CD4-positive, alpha-beta T cell treated with Interferon gamma for 1 hour (primary cell): ENCODE results near the gene SGK1.
"Not testable (repeated sequence)": the region's sequence is repeated elsewhere in the genome, so short reads cannot be mapped to it uniquely, and the experiment has no call there.

Experiments used
- DNase-seq: peaks from one replicate; pipeline ENCODE4 v3.0.0-alpha.2; 2020

Gene SGK1

DNA sequence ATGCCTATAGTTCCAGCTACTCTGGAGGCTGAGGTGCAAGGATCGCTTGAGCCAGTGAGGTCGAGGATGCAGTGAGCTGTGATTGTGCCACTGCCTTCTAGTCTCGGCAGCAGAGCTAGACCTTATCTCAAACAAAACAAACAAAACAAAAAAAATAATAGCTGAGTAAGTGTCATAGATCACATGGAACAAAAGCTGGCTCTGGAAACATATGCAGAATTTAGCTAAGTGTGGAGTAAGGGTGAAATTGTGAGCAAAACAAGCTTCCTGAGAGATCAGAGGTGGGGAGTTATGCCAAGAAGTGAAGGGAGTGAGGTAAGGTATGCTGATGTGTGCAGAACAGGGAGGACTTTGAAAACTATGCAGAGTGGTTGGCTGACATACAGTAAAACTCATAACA is 18.7 kb downstream of the SGK1 start:
- DNase-seq: no peak

DNA sequence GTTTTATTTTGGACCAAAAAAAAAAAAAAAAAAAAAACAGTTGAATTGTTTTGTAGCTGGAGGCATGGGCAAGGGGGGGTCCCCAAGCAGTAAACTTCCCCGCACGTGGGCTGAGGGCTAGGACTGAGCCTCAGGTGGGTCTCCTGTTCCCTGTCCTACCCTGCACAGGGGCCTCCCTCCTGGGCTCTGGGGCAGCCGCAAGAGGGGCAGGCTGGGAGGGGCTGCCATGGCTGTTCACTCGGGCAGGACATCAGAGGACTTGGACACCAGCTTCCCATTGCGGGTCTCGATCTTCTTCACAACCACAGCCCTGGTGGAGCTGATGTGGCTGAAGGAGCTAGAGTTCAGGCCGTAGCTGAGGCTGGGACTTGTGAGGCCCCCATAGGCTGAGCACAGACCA is 21.1 kb downstream of the SGK1 start:
- no peak for DNase-seq

DNA sequence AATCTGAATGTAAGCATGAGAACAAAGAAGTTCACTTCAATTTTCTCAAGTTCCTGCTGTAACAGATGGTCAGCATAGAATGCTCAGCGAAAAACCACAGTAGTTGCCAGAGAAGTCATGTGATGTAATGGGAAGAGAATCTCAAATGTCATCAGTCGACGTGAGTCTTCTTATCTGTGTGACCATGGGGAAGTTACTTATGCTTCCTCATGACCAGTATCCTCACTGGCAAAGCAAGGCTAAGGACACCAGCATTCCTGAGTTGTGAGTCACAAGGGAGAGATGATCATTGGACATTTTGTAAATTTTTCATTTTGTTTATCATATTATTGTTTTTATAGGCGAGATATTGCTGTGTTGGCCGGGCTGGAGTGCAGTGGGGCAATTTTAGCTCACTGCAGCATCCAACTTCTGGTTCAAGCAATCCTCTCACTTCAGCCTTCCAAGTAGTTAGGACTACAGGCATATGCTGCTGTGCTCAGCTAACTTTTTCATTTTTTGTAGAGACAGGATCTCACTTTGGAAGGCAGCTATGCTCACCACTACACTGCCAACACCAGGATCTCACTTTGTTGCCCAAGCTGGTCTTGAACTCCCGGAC is 21.9 kb downstream of the SGK1 start:
- peak; percentile 47 for DNase-seq

DNA sequence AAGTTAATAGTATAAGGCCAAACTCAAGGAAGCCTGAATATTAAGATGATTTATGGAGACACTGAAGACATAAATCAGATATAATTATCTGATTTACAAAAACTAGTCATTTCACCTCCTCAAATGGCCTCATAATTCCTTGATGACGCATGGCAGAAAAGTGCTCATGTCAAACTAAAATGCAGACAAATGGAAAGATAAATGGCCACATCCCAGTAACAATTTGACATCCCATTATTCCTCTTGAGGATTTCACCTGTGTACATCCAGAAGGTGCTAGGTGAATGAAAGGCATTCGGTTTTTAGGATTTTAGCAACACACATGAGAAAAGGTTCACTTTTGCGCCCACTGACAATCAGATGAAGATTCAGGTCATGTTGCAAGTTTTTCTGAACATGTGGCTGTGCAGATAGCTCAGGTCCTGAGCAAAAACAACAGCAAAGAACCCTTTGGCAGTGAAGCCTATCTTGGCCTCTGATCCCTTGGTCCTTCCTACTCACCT is 24.2 kb downstream of the SGK1 start:
- DNase-seq: no peak

DNA sequence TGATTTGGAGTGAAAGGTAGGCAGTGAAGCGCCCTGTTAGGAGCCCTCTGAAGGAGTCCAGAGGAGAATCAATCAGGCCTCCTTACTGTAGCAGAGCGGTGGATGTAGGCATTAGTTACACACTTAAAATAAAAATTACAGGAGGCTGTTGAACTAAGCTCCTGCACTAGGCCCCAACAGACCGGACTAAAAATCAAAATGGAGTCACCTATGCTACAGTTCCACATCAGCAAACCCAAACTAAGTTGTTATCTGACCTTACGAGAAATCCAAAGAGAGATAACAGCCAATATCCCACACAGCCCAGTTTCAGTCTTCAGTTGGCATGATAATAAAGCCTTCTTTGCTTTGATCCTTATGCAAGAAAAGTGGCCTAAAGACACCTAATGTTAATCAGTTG is 26.8 kb downstream of the SGK1 start:
- DNase-seq: no peak

DNA sequence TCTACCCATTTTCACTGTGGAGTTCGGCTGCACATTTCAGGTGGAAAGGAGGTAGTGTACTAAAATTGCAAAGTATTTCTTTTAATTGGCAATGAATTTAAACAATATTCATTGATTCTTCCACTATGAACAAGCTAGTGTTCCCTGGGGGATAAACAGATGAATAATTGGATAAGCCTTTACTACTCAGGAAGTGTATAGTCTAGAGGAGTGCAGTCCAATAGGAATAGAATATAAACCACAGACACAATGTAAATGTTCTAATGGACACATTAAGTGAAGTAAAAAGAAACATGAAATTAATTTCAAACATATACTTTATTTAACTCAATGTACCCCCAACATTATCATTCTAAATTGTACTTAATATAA is 28.7 kb downstream of the SGK1 start:
- no peak for DNase-seq

DNA sequence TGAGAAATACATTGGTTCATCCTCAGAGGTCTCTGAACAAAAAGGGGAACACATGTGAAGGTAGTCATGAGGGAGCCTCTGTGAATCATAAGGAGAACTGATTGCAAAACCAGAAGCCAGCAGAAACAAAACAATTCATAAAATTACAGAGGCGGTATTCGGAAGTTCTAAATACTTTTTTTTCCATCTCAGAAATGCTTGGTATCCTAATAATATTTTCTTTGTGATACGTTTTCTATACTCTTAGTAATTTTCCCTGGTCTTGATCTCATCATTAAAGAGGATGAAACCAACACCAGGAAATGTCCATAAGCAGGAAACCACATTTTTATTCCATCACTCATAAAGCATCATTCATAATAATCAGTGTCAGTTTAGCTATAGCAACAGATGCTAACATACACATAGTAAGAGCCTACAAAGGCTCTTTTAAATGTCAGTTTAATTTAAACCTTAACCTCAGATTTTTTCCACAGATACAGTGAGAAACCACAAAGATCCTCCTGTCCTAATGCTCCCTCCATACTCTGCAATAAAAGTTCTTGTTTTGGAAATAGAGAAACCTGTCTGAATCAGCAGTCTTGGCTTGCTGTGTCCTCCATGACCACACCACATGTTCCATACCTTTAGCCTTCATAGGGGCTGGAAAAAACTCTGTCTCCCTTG is 29.2 kb downstream of the SGK1 start:
- no peak for DNase-seq

DNA sequence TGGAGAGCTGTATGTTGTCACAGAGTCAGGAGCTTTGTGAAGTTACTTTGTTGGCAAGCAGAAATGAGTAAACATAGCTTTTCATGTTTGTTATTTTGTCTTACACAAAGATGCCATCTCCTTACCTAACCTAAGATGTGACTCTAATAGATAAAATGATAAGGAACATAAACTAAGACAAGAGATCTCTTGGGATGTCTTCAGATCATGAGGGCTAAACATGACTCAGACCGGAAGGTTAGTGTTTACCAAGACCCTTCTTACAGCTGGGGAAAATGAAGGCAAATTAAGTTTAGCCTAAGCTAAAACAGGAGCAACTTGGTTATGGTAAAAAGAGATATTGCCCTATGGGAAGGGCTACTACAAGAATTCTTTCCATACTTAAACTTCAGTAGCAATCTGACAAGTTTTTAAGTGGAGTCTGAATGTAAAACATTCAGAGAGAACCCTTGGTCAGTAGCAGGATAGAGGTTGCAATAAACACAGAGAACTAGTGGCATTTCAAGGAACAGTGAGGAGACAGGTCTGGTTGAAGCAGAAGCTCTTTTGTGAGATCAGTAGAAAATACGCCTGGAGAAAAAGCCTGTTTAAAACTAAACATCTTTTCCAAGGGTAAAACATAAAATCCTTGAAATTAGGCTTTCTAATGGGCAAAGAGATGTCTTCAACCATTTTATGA is 29.9 kb downstream of the SGK1 start:
- DNase-seq: no peak

DNA sequence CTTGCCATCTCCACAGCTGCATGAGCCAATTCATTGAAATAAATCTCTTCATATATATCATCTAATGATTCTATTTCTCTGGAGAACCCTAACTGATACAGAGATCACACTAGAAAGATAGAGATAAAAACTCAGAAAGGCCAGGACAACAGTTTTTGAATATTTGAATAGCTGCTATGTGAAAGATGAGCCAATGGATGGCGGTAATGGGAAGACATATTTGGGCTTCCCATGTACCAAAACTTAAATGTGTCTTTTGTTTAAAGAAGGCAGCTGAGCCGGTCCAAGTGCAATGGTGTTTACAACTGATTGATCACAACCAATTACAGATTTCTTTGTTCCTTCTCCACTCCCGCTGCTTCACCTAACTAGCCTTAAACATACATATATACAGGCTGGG is 35.1 kb downstream of the SGK1 start:
- DNase-seq: no peak

DNA sequence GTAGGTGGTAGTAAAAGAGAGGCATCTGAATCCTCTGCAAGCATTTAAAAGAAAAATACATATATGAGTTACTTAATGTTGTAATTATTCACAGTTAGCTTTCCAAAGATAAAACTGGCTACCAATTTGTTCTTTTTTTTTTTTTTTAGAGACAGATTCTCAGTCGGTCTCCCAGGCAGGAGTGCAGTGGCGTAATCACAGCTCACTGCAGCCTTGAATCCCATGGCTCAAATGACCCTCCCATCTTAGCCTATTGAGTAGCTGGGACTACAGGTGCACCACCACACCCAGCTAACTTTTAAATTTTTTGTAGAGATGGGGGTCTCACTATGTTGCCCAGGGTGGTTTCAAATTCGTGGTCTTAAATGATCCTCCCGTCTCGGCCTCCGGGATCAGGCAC is 36.5 kb downstream of the SGK1 start:
- no peak for DNase-seq

DNA sequence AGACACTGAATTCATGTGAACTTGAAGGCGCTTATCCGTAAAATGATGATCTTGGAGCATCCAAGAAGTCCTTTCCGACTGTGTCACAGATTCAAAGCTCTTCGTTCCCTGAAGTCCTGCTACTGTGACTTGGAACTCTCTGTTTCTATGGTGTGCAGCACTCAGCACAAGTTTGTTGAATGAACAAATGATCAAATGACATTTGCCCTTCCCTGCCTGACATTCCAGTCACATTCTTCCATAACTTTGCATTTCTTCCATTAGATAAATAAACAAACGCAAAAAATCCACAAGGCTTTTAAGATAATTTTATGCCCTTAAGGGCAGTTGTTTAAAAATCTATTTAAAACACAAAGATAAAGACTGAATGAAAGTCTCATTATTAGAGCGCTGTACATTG is 39.9 kb downstream of the SGK1 start:
- DNase-seq: no peak

DNA sequence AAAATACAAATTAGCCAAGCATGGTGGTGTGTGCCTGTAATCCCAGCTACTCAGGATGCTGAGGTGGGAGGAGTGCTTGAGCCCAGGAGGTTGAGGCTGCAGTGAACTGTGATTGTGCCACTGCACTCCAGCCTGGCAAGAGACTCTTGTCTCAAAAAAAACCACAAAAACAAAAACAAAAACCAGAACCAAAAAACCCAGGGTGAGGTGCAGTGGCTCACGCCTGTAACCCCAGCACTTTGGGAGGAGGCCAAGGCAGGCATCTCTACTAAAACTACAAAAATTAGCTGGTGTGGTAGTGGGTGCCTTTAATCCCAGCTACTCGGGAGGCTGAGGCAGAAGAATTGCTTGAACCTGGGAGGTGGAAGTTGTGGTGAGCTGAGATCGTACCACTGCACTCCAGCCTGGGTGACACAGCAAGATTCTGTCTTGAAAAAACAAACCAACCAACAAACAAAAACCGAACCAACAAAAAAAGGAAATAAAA is 41.0 kb downstream of the SGK1 start:
- not testable (repeated sequence) for DNase-seq

DNA sequence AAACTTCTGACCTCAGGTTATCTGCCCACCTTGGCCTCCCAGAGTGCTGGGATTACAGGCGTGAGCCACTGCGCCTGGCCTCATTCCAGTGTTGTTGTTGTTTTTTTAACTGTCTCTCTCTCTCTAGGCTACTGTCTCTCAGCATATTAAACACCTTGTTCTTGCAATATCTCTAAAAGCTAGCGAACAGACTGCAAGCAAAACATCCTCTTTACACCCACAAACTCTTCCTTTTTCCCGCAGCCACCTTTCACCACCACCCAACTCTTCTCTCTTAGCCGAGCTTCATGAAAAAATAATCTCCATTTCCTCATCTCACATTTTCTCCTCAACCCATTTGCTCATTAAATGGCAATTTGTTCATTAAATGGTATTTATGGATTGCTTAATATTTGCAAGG is 45.5 kb downstream of the SGK1 start:
- no peak for DNase-seq

DNA sequence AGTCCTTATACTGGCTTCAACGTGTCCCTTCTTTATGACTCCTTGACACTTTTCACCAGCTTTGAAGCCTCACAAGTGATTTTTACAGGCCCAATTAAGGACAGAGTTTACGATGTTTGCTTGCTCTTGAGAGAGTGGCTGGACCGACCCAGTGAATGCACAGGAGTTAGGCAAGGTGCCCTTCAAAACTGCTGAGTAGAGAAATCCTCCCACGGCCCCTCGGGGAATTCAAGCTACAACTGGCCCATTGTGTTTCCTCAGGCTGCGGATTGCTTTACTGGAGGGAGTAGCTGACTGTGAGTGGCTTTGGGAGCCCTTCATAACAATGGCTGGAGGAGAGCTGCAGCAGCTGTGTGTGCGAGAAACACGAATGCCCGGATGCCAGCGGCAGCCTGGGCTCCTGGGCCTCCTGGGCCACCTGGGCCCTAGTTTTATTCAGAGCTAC is 50.0 kb downstream of the SGK1 start:
- no peak for DNase-seq

DNA sequence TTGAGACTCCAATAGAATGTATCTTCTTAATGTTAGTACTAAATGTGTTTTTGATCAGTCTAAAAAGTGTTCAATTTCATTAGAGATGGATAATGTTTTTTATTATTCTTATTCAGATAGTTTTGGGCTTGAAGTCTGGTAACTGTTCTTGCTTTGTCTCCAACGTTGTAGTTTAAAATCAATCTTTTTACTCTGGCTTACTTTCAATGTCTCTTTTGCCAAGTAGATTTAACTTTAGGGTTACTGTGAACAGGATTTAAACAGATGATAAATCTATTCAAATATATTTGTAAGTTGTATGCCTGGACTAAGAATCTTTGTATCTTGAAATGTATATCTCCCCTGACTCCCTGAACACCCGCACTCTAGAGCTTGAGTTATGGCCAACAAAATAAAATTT is 51.1 kb downstream of the SGK1 start:
- no peak for DNase-seq

DNA sequence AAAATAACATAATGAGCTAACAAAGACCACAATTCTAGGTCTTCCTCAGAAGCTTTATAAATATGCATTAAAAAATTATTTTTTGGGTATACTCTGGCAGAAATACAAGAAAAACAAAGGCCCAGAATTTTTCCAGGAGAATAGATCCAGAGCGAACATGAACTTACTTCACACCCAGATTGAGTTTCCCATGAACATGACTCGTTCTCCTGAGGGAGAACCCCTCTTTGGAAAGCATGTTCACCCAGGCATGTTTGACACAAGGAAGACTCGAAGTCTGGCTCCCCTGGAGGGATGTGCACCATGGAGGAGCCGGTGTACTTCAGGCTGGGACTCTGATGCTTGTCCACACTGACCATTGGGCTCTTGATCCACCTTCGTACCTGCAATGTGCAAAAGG is 56.1 kb downstream of the SGK1 start:
- no peak for DNase-seq

DNA sequence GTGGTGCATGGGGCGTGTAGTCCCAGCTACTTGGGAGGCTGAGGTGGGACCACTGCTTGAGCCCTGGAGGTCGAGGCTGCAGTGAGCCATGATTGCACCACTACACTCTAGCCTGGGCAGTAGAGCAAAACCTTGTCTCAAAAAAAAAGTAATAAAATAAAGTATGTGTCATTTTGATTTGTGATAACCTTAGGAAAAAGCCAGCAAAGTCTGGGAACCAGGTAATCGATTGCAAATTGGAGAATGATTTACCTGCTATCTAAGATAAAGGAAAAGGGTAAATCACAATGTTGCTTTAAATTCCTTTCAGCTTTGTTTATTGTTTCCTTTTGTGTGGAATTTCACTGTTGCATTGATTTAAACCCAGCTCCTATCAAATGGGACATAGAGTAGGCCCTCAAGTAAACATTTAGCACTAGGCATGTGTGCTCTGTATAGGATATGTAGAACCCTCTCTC is 59.0 kb downstream of the SGK1 start:
- no peak for DNase-seq

DNA sequence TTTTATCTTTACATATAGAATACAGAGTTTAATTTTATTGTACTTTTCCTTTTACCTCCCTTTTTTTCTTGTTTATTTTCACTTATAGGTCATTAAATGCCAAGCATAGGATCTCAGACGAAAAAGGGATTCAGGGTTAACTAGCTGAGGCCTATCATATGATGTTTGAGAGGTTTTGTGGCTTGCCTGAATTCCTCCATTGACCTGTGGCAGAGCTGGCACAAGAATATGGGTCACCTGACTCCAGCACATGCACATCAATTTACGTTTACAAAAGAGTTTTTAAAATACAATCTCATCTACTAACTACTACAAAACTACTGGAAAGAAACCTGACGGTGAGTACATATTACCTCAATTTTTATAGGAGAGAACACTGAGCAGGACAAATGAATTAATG is 60.4 kb downstream of the SGK1 start:
- DNase-seq: no peak

DNA sequence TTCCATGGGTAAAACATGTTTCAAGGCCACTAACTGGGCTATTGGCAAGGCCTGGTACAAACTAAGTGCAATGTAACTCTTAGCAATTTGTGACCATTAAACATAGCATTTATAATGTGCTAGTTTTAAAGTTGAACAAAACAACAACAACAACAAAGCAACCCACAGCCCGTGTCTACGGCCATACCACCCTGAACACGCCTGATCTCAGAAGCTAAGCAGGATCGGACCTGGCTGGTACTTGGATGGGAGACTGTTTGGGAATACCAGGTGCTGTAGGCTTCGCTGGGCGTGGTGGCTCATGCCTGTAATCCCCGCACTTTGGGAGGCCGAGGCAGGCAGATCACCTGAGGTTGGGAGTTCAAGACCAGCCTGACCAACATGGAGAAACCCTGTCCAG is 61.0 kb downstream of the SGK1 start:
- DNase-seq: no peak

DNA sequence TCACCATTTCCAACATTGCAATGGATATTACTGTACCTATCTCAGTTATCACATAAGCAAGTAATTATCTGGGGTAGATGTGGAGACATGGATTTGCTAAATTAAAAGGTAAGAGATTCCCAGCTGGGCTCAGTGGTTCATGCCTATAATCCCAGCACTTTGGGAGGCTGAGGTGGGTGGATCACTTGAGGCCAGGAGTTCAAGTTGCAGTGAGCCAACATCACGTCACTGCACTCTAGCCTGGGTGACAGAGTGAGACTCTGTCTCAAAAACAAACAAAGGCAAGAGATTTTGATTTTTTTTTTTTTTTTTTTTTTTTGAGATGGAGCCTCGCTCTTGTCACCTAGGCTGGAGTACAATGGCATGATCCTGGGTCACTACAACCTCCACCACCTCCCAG is 62.6 kb downstream of the SGK1 start:
- not testable (repeated sequence) for DNase-seq

DNA sequence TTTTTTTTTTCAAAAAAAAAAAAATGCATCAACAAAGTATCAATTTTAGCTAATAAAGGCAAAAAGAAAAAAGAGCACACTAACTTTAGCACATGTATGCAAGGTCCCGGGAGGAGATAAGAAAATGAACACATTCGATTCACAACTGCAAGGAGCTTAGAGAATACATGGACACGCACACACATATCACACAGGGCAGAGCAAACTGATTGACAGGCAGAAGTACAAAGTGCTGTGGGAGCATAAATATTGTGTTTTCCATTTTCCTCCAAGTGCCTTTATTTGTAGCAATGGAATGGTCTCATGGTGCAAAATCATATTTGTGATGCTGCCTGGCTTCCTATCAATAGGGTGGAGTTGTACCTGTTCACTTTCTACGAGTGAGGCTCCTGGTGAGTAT is 63.8 kb downstream of the SGK1 start:
- no peak for DNase-seq

DNA sequence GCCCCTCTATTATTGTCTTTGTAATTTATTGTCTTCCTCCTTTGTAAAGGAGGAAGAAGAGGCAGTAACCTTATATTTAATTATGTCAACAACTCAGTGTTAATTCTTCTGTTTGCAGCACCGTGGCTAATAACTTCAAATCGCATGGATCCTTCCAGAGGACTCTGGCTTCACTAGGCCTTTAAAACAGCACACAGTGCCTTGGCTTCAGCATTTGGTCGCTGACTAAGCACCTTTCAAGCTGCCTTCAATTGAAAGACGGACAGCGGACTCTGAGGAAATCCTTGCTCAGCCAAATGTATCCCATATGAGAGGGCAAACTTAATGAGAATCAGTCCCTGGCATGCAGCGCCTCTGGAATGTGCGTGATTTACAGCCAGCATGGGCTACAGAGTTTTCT is 64.2 kb downstream of the SGK1 start:
- no peak for DNase-seq

DNA sequence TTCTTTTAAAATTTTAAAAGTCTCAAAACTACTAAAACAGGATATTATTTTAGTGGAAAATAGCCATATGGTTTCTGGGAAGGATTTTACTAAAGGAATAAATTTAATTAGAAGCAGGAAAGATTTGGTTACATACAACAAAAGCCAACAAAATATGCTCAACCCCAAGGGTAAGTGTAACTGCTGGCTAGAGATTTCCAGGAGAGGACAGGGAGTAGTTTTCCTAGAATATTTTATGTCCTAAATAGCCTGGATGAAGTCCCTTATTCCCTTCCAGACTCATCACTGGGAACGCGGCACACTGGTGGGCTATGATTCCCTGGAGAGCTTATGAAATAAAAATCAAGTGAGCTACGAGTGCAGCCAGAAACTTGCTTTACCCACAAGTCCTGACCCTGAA is 66.6 kb downstream of the SGK1 start:
- no peak for DNase-seq

DNA sequence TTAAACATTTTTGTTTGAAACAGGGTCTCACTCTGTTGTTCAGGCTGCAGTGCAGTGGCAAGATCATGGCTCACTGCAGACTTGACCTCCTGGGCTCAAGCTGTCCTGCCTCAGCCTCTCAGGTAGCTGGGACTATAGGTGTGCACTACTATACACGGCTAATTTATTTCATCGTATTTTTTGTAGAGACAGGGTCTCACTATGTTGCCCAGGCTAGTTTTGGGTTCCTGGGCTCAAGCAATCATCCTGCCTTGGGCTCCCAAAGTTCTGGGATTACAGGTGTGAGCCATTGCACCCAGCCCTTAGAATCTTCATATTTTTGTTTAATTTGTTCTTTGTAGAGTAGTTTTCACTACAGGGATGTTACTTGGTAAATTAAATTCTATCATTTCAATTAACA is 67.1 kb downstream of the SGK1 start:
- no peak for DNase-seq
